Endothelial cell of hepatic sinusoid (primary cell): ENCODE results near the gene AMIGO1.

Experiments
- in situ Hi-C: cut with HindIII; loops from 2 replicates; pipeline ENCODE4 v1.10.0; 2017; ENCODE audit warnings: low sequenced_read_pairs

AMIGO1 gene

GRCh38 chr1:109467301-109467777, 42.2 kb downstream of the AMIGO1 start:
- in situ Hi-C loops, result no loop called here

DNA sequence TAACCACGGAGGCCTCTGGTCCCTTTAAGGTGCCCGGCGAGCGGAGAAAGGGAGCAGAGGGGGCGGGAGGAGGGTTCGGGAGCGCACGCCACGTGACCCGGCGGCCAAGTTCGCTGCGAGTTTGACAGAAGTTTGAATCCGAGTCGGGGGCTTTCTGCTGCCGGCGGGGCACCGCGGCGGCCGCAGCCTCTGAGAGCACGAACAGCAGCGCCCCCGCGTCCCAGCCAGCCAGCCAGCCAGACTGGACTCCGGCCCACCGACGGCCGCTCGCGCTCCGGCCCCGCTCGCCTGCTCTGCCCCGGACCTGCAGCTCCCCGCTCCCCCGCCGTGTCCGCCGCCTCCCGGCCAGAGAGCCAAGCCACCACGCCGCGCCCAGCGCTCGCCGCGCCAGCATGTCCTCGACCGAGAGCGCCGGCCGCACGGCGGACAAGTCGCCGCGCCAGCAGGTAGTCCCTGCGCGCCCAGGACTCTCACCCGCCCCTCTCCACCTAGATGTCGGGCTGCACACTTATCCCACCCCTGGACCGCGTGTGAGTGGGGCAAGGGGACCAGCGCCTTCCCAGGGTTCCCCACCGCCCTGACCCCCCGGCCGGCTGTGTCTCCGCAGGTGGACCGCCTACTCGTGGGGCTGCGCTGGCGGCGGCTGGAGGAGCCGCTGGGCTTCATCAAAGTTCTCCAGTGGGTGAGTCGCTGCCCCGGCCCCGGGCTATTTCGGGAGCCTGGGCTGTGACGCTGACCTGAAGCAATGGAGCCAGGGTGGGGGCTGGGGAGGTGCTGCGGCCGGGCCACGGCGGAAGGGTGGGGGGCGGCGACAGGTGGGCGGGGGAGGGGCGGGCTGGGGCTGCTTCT, 42.9 kb downstream of the AMIGO1 start, which contains the start of gene SYPL2:
Gene SYPL2, plus strand, starts transcription at position 95 of the 849 bp plus-strand sequence. Its CDS starts 298 bp downstream, at position 393.
- in situ Hi-C loops, result no loop called here

DNA sequence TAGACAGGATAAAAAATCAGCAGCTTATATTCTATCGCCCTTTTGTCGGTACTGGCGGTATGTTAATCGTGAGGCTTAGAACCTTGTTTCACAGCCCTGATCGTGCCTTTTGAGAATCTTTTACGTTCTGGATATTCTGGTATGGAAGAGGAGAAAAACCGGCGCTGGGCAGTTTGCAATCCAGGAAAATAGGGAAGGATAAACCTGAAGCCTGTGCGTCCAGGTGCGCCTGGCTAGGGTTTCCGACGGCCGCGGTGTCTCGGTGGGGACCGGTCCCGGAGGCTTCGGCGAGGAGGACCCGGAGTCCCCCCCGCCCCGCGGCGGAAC, 43.4 kb downstream of the AMIGO1 start:
- in situ Hi-C loops, result no loop called here

DNA sequence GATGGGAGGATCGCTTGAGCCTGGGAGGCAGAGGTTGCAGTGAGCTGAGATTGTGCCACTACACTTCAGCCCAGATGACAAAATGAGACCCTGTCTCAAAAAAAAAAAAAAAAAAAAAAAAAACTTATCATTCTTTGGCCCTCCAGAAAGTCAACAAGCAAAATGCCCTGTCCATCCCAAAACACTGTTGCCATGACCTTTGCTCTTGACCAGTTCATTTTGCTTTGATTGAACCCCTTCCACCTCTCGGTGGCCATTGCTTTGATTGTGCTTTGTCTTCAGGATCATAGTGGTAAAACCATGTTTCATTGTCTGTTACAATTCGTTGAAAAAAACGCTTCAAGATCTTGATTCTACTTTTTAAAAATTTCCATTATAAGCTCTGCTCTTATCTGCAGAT, 51.7 kb downstream of the AMIGO1 start:
- in situ Hi-C loops, result loop anchor here (10.0 kb wide), 1 partner anchor 53 kb away; no protein-coding TSS in a partner anchor

DNA sequence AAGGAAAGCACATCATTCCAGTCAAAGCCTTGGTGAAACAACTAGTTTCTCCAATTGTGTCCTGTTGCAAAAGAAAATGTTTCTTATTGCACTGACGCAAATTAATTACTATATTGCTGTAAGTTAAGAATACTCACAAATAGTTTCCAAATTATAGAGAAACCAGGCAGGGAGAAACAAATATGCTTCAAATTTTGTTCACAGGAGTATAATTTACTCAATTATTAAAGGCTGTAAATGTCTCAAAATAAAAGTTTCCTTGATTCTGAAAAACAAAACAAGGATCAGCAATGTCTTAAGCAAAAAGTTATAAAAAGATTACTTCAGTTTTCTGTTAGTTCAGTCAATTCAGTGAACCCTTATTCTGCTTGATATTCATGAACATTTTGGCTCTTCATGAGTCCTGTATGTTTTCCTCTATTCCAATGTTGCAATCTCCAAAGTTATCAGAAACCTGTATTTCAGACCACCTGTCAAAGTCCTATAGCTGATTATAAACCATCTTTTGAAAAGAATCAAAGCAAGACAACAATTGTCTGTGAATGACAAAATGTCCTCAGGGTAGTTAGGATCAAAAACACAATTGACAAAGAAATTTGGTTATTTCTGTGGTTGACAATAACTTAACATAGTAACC, 54.9 kb downstream of the AMIGO1 start:
- in situ Hi-C loops, result loop anchor here (10.0 kb wide), 1 partner anchor 50 kb away; no protein-coding TSS in a partner anchor
